SU-DHL-6 (cell line): Measurements from ENCODE around the gene ROR1.

Source experiments
- H2AFZ ChIP-seq: fragments of 200-600 bp; sonication (generic); 2 replicates; pipeline ENCODE4 v1.6.1; 2014; ENCODE audit warnings: low read depth, mild to moderate bottlenecking, moderate library complexity, mixed read lengths, antibody characterized with exemption, low read length; ENCODE audit not compliant: severe bottlenecking
- H3F3A ChIP-seq: fragments of 200-600 bp; shearing (Covaris generic); 2 replicates; pipeline ENCODE4 v1.6.0; 2016; ENCODE audit warnings: antibody characterized with exemption, mild to moderate bottlenecking; ENCODE audit not compliant: insufficient read depth
- H3K27ac ChIP-seq: fragments of 200-600 bp; sonication (generic); 2 replicates; pipeline ENCODE4 v1.5.1; 2016; ENCODE audit warnings: low read depth, mild to moderate bottlenecking, low read length, moderate library complexity, mixed read lengths
- H3K27me3 ChIP-seq: fragments of 200-600 bp; sonication (generic), shearing (Covaris generic); 2 replicates; pipeline ENCODE4 v1.6.0; 2014; ENCODE audit warnings: mild to moderate bottlenecking, low read length
- H3K36me3 ChIP-seq: fragments of 200-600 bp; sonication (generic); 2 replicates; pipeline ENCODE4 v1.6.1; 2014; ENCODE audit warnings: mild to moderate bottlenecking, low read length, mixed read lengths
- H3K4me2 ChIP-seq: fragments of 300-600, 200-600 bp; shearing (Covaris generic), sonication (generic); 2 replicates; pipeline ENCODE4 v1.6.0; 2014; ENCODE audit warnings: low read length, low read depth, mild to moderate bottlenecking; ENCODE audit not compliant: poor library complexity, severe bottlenecking
- H3K4me3 ChIP-seq: fragments of 200-600 bp; sonication (generic); 2 replicates; pipeline ENCODE4 v1.5.1; 2014; ENCODE audit warnings: antibody characterized with exemption, low read length, mild to moderate bottlenecking, mixed read lengths; ENCODE audit not compliant: insufficient read depth, poor library complexity, severe bottlenecking
- H3K79me2 ChIP-seq: fragments of 200-600 bp; sonication (generic); 2 replicates; pipeline ENCODE4 v1.6.1; 2014; ENCODE audit warnings: mild to moderate bottlenecking, low read length, moderate library complexity; ENCODE audit not compliant: insufficient read depth
- H3K9ac ChIP-seq: fragments of 200-600 bp; sonication (generic); 2 replicates; pipeline ENCODE4 v1.7.0; 2014; ENCODE audit warnings: mild to moderate bottlenecking, low read length
- H3K9me2 ChIP-seq: fragments of 200-600 bp; sonication (generic); replicated peaks from 2 replicates; pipeline ENCODE4 v1.6.1; 2014; ENCODE audit warnings: low read length; ENCODE audit not compliant: insufficient read depth
- H3K9me3 ChIP-seq: fragments of 200-600 bp; sonication (generic); 2 replicates; pipeline ENCODE4 v1.6.1; 2014; ENCODE audit warnings: low read length, mixed read lengths; ENCODE audit not compliant: insufficient read depth
- H4K20me1 ChIP-seq: fragments of 200-600 bp; sonication (generic); 2 replicates; pipeline ENCODE4 v1.6.1; 2014; ENCODE audit warnings: low read depth, mild to moderate bottlenecking, antibody characterized with exemption, low read length, moderate library complexity, mixed read lengths
- EZH2phosphoT487 ChIP-seq: fragments of 200-600 bp; sonication (generic), shearing (Covaris generic); conservative IDR thresholded peaks from 2 replicates; pipeline ENCODE4 v1.6.1; 2018; ENCODE audit warnings: mild to moderate bottlenecking, antibody characterized with exemption, low read length, moderate library complexity, mixed read lengths
- TF ChIP-seq, protein P1 (sequence below): fragments of 200-600 bp; sonication (generic); IDR thresholded peaks from one replicate; pipeline ENCODE4 v1.5.1; 2017; ENCODE audit warnings: antibody characterized with exemption, mild to moderate bottlenecking, low read length, moderate library complexity; ENCODE audit not compliant: insufficient read depth, poor library complexity, severe bottlenecking

Gene ROR1

DNA sequence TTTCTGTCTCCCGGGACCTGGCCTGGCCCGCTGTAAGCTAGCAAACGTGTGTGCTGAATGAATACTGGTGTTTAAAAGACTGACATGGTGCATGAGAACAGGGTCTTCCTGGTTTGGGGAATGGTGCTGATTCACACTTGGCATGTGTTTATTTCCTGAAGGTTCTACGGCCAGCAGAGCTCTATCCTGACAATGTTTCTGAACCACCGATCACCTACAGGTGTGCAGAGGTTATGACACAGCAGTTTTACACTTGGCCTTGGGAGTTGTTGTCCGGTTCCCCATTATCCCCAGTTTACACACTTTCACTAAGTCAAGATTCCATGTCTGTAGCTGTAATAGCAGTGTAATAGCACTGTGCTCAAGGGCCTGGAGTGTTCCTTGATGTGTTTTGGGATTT, 127.3 kb downstream of the ROR1 start:
- Histone ChIP-seq H2AFZ (no peak overlapping the region), H3K27ac (no peak overlapping the region), H4K20me1 (no peaks in the 10 kb centered on the region), H3K4me2 (no peak overlapping the region), H3K4me3 (no peak overlapping the region), H3K9me2 (no peaks in the 10 kb centered on the region), H3K36me3 (no peaks in the 10 kb centered on the region), H3F3A (no peaks in the 10 kb centered on the region), H3K27me3 (no peaks in the 10 kb centered on the region), H3K79me2 (no peaks in the 10 kb centered on the region), H3K9me3 (no peaks in the 10 kb centered on the region), H3K9ac (no peak overlapping the region)
- TF ChIP-seq EZH2phosphoT487, result no peak

DNA sequence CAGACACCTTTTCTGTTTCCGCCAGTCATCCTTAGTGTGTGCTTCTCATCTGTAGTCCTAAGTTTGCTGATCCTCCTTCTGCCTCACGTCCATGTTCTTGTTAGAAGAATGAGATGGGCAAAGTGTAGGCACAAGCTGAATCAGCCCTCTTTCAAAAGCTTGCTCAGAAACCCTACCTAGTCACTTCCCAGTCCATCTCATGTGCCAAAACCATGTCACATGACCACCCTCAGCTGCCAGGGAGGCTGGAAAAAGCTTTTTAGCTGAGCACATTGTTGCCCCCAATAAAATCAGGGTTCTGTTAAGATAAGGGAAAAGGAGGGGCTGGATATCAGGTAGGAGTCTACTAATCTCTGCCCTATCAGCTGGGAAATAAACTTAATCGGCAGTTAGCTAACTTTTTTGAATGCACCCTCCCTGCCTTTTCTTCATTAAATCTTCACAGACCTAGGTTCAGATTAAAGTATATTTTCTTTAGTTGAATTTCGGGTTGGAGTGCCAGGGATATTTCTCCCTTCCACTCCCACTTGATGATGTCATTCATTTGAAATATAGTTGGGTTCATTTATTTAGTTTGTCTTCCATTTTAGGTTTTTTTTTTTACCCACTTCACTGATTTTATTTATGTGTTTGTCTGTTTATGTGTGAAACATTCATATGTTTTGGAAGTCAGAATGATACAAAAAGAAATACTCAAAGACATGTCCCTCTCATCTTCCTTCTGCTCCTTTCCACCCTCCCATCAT, 129.2 kb downstream of the ROR1 start:
- Histone ChIP-seq H3K4me3 (no peak overlapping the region), H3F3A (no peaks in the 10 kb centered on the region), H2AFZ (no peak overlapping the region), H3K27ac (no peak overlapping the region), H3K27me3 (no peaks in the 10 kb centered on the region), H3K36me3 (no peaks in the 10 kb centered on the region), H4K20me1 (no peaks in the 10 kb centered on the region), H3K79me2 (no peaks in the 10 kb centered on the region), H3K9ac (no peak overlapping the region), H3K4me2 (no peak overlapping the region), H3K9me3 (no peaks in the 10 kb centered on the region), H3K9me2 (no peaks in the 10 kb centered on the region)
- TF ChIP-seq, protein P1, sequence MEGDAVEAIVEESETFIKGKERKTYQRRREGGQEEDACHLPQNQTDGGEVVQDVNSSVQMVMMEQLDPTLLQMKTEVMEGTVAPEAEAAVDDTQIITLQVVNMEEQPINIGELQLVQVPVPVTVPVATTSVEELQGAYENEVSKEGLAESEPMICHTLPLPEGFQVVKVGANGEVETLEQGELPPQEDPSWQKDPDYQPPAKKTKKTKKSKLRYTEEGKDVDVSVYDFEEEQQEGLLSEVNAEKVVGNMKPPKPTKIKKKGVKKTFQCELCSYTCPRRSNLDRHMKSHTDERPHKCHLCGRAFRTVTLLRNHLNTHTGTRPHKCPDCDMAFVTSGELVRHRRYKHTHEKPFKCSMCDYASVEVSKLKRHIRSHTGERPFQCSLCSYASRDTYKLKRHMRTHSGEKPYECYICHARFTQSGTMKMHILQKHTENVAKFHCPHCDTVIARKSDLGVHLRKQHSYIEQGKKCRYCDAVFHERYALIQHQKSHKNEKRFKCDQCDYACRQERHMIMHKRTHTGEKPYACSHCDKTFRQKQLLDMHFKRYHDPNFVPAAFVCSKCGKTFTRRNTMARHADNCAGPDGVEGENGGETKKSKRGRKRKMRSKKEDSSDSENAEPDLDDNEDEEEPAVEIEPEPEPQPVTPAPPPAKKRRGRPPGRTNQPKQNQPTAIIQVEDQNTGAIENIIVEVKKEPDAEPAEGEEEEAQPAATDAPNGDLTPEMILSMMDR, result no peak
- TF ChIP-seq EZH2phosphoT487, result no peak

DNA sequence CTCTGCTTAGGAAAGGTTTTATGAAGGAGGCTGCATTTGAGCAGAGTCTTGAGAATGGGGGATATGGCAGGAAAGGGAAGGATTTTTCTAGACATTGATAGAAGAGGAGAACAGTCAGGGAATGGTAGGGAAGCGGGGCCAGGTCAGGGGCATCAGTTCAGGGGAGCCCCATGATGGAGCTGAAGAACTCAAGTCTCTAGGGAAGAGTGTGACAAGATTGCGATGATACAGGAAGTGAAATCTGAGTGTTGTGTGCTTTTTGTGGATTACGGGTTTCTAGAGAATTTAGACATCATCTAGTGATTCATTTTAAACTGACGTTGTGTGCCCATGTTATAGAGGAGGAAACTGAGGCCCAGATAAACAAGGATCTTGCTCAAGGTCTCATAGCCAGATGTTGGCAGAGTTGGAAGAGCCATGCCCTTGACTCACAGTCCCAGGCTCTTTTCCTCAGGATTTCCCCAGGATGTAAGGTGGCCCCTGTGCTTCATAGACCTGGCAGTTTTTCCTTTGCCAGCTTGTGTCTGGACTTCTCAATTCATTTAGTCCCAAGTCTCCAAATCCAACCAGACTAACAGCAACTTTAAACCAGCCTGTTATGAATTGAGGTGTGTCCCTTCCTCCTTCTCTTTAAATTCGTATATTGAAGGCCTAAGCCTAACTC, 130.3 kb downstream of the ROR1 start:
- Histone ChIP-seq H3K9me3 (no peaks in the 10 kb centered on the region), H3K36me3 (no peaks in the 10 kb centered on the region), H2AFZ (no peak overlapping the region), H3K27me3 (no peaks in the 10 kb centered on the region), H3K27ac (no peak overlapping the region), H3K4me3 (no peak overlapping the region), H3K4me2 (no peak overlapping the region), H3K9me2 (no peaks in the 10 kb centered on the region), H3K9ac (no peak overlapping the region), H4K20me1 (no peaks in the 10 kb centered on the region), H3K79me2 (no peaks in the 10 kb centered on the region), H3F3A (no peaks in the 10 kb centered on the region)
- TF ChIP-seq EZH2phosphoT487, result no peak
- TF ChIP-seq, protein P1, result no peak

DNA sequence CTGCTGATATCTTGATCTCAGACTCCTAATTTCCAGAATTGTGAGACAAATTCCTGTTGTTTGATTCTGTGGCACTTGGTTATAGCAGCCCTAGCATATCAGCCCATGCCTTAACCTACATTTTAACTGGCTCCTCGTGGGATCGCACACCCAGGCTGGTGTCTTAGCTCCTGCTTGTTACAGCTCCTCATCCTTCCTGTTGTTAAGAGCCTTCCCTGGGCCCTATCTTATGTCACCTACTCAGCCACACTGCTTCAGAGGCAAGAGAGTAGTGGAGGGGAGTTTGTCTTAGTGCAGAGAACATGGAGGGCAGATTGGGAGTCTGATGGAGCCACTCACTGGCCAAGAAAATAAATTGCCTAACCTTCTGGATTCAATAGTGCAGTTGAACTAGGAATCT, 131.0 kb downstream of the ROR1 start:
- Histone ChIP-seq H2AFZ (no peak overlapping the region), H3K79me2 (no peaks in the 10 kb centered on the region), H3K27ac (no peak overlapping the region)

More for the DNA sequence above, 131.0 kb downstream of the ROR1 start:
- H3F3A ChIP-seq, result no peaks in the 10 kb centered on the region
- no peak overlapping the region for H3K9ac ChIP-seq
- no peak overlapping the region for H3K4me2 ChIP-seq
- no peaks in the 10 kb centered on the region for H3K9me2 ChIP-seq
- no peaks in the 10 kb centered on the region for H3K36me3 ChIP-seq
- H3K4me3 ChIP-seq, result no peak overlapping the region
- TF ChIP-seq, protein P1, result no peak
- TF ChIP-seq EZH2phosphoT487, result no peak
- no peaks in the 10 kb centered on the region for H3K27me3 ChIP-seq
- H3K9me3 ChIP-seq, result no peaks in the 10 kb centered on the region
- no peaks in the 10 kb centered on the region for H4K20me1 ChIP-seq
